ENCODE results near the gene SWAP70.
"Not testable (repeated sequence)": the region's sequence is repeated elsewhere in the genome, so short reads cannot be mapped to it uniquely, and the experiment has no call there.

Gene SWAP70

GRCh38 chr11:9693801-9694553 lies 30.1 kb downstream of the SWAP70 start:
- Histone ChIP-seq H3K36me3 (ENCODE audit: control insufficient read depth, insufficient read depth, low read length, severe bottlenecking) (peaks cover 37% of the 10 kb centered on the region), H3K4me3 (ENCODE audit: low read length) (no peak overlapping the region), H3K4me1 (ENCODE audit: control insufficient read depth, insufficient read depth, low read length) (peaks cover 15% of the 10 kb centered on the region), H3K9me3 (ENCODE audit: control insufficient read depth, low read length) (no peaks in the 10 kb centered on the region), H3K9ac (ENCODE audit: low read length) (no peak overlapping the region), H3K27me3 (replicated peaks; ENCODE audit: control insufficient read depth, insufficient read depth, low read length) (no peaks in the 10 kb centered on the region)
- DNase-seq (ENCODE audit: low read depth), result no peak

GRCh38 chr11:9695228-9695627 lies 31.4 kb downstream of the SWAP70 start:
- H3K36me3 ChIP-seq (ENCODE audit: control insufficient read depth, insufficient read depth, low read length, severe bottlenecking), result peaks cover 37% of the 10 kb centered on the region
- H3K27me3 ChIP-seq (replicated peaks; ENCODE audit: control insufficient read depth, insufficient read depth, low read length); H3K9me3 ChIP-seq (ENCODE audit: control insufficient read depth, low read length); DNase-seq (ENCODE audit: low read depth); H3K4me3 ChIP-seq (ENCODE audit: low read length); H3K4me1 ChIP-seq (ENCODE audit: control insufficient read depth, insufficient read depth, low read length); H3K9ac ChIP-seq (ENCODE audit: low read length): not testable (repeated sequence)

GRCh38 chr11:9697766-9698165 lies 33.9 kb downstream of the SWAP70 start:
- DNase-seq (ENCODE audit: low read depth), result no peak
- Histone ChIP-seq H3K4me3 (ENCODE audit: low read length) (no peak overlapping the region), H3K9me3 (ENCODE audit: control insufficient read depth, low read length) (no peaks in the 10 kb centered on the region), H3K4me1 (ENCODE audit: control insufficient read depth, insufficient read depth, low read length) (peaks cover 4% of the 10 kb centered on the region), H3K27me3 (replicated peaks; ENCODE audit: control insufficient read depth, insufficient read depth, low read length) (no peaks in the 10 kb centered on the region), H3K36me3 (ENCODE audit: control insufficient read depth, insufficient read depth, low read length, severe bottlenecking) (peaks cover 38% of the 10 kb centered on the region), H3K9ac (ENCODE audit: low read length) (no peak overlapping the region)

GRCh38 chr11:9700105-9700801 lies 36.4 kb downstream of the SWAP70 start:
- peaks cover 4% of the 10 kb centered on the region for H3K4me1 ChIP-seq (ENCODE audit: control insufficient read depth, insufficient read depth, low read length)
- H3K9me3 ChIP-seq (ENCODE audit: control insufficient read depth, low read length), result no peaks in the 10 kb centered on the region
- peaks cover 35% of the 10 kb centered on the region for H3K36me3 ChIP-seq (ENCODE audit: control insufficient read depth, insufficient read depth, low read length, severe bottlenecking)
- H3K4me3 ChIP-seq (ENCODE audit: low read length), result no peak overlapping the region
- H3K27me3 ChIP-seq (replicated peaks; ENCODE audit: control insufficient read depth, insufficient read depth, low read length), result no peaks in the 10 kb centered on the region
- DNase-seq (ENCODE audit: low read depth), result peak; percentile 25
- H3K9ac ChIP-seq (ENCODE audit: low read length), result no peak overlapping the region

GRCh38 chr11:9701799-9702198 lies 37.9 kb downstream of the SWAP70 start:
- Histone ChIP-seq H3K4me1 (ENCODE audit: control insufficient read depth, insufficient read depth, low read length) (peaks cover 4% of the 10 kb centered on the region), H3K9me3 (ENCODE audit: control insufficient read depth, low read length) (no peaks in the 10 kb centered on the region), H3K27me3 (replicated peaks; ENCODE audit: control insufficient read depth, insufficient read depth, low read length) (no peaks in the 10 kb centered on the region), H3K36me3 (ENCODE audit: control insufficient read depth, insufficient read depth, low read length, severe bottlenecking) (peaks cover 19% of the 10 kb centered on the region), H3K4me3 (ENCODE audit: low read length) (no peak overlapping the region), H3K9ac (ENCODE audit: low read length) (no peak overlapping the region)
- no peak for DNase-seq (ENCODE audit: low read depth)

DNA sequence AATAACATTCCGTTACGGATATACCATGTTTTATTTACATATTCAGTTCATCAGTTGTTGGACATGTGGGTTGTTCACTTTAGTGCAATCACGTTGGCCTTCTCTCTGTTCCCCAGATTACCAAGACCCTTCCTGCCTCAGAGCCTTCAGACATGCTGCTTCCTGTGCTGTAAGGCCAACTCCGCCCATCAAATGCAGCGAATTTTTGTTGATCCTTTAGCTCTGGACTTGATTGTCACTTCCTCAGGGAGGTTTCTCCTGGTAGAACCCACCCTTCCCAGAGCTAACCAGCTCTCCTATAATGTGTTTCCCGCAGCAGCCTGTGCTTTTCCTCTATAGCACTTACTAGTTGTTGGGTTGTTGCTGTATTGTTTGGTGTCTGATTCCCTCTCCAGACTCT lies 39.4 kb downstream of the SWAP70 start:
- peaks cover 11% of the 10 kb centered on the region for H3K36me3 ChIP-seq (ENCODE audit: control insufficient read depth, insufficient read depth, low read length, severe bottlenecking)
- H3K27me3 ChIP-seq (replicated peaks; ENCODE audit: control insufficient read depth, insufficient read depth, low read length), result no peaks in the 10 kb centered on the region
- H3K4me1 ChIP-seq (ENCODE audit: control insufficient read depth, insufficient read depth, low read length), result peaks cover 4% of the 10 kb centered on the region
- DNase-seq (ENCODE audit: low read depth), result no peak
- no peak overlapping the region for H3K9ac ChIP-seq (ENCODE audit: low read length)
- no peaks in the 10 kb centered on the region for H3K9me3 ChIP-seq (ENCODE audit: control insufficient read depth, low read length)
- H3K4me3 ChIP-seq (ENCODE audit: low read length), result no peak overlapping the region

GRCh38 chr11:9704037-9704436 lies 40.2 kb downstream of the SWAP70 start:
- peaks cover 11% of the 10 kb centered on the region for H3K36me3 ChIP-seq (ENCODE audit: control insufficient read depth, insufficient read depth, low read length, severe bottlenecking)
- no peak overlapping the region for H3K9ac ChIP-seq (ENCODE audit: low read length)
- H3K4me1 ChIP-seq (ENCODE audit: control insufficient read depth, insufficient read depth, low read length), result peaks cover 4% of the 10 kb centered on the region
- H3K9me3 ChIP-seq (ENCODE audit: control insufficient read depth, low read length), result no peaks in the 10 kb centered on the region
- no peak overlapping the region for H3K4me3 ChIP-seq (ENCODE audit: low read length)
- no peak for DNase-seq (ENCODE audit: low read depth)
- H3K27me3 ChIP-seq (replicated peaks; ENCODE audit: control insufficient read depth, insufficient read depth, low read length), result no peaks in the 10 kb centered on the region

DNA sequence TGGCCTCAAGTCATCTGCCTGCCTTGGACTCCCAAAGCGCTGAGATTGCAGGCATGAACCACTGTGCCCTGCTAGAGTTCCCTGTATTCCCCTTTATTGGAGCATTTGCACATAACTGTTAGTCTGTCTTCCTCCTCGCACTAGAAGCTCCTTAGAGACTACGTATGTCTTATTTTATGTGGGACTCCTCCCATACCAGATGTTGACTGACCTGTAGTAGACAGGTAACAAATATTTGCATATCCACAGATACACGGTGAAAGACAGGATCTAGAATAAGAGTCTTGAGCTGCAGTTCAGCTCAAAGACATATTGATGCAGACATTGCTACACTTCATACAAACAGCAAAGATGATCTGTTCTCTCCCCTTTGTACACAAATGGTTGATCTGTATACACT lies 40.7 kb downstream of the SWAP70 start:
- H3K27me3 ChIP-seq (replicated peaks; ENCODE audit: control insufficient read depth, insufficient read depth, low read length), result no peaks in the 10 kb centered on the region
- no peak for DNase-seq (ENCODE audit: low read depth)
- H3K4me3 ChIP-seq (ENCODE audit: low read length), result no peak overlapping the region
- peaks cover 4% of the 10 kb centered on the region for H3K4me1 ChIP-seq (ENCODE audit: control insufficient read depth, insufficient read depth, low read length)
- H3K9ac ChIP-seq (ENCODE audit: low read length), result no peak overlapping the region
- H3K36me3 ChIP-seq (ENCODE audit: control insufficient read depth, insufficient read depth, low read length, severe bottlenecking), result peaks cover 11% of the 10 kb centered on the region
- H3K9me3 ChIP-seq (ENCODE audit: control insufficient read depth, low read length), result no peaks in the 10 kb centered on the region

GRCh38 chr11:9705361-9705760 lies 41.5 kb downstream of the SWAP70 start:
- not testable (repeated sequence) for H3K9me3 ChIP-seq (ENCODE audit: control insufficient read depth, low read length); H3K4me1 ChIP-seq (ENCODE audit: control insufficient read depth, insufficient read depth, low read length); H3K9ac ChIP-seq (ENCODE audit: low read length); H3K27me3 ChIP-seq (replicated peaks; ENCODE audit: control insufficient read depth, insufficient read depth, low read length); H3K4me3 ChIP-seq (ENCODE audit: low read length); DNase-seq (ENCODE audit: low read depth)
- H3K36me3 ChIP-seq (ENCODE audit: control insufficient read depth, insufficient read depth, low read length, severe bottlenecking), result peaks cover 14% of the 10 kb centered on the region

DNA sequence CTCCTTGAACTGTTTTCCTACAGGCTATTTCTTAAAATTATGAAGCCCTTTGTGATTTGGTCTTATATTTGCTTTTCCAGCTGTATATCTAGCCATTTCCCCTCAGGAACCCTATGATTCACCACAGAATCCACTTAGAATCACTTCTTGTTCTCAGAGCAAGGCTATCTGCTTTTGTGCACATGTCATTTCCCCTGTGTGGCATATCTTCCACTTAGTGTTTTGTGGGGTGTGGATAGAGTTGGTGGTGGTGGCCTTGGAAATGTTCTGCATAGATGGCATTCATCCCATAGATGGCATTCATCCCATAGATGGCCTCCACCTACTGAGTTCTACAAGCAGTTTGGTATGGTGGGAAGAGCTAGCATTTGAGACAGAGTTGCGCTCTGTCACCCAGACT lies 44.7 kb downstream of the SWAP70 start:
- Histone ChIP-seq H3K9me3 (ENCODE audit: control insufficient read depth, low read length) (no peaks in the 10 kb centered on the region), H3K36me3 (ENCODE audit: control insufficient read depth, insufficient read depth, low read length, severe bottlenecking) (peaks cover 5% of the 10 kb centered on the region)
- no peak for DNase-seq (ENCODE audit: low read depth)

GRCh38 chr11:9710223-9710622 lies 46.3 kb downstream of the SWAP70 start:
- no peak overlapping the region for H3K9ac ChIP-seq (ENCODE audit: low read length)
- no peak for DNase-seq (ENCODE audit: low read depth)
- no peaks in the 10 kb centered on the region for H3K9me3 ChIP-seq (ENCODE audit: control insufficient read depth, low read length)
- H3K36me3 ChIP-seq (ENCODE audit: control insufficient read depth, insufficient read depth, low read length, severe bottlenecking), result peaks cover 17% of the 10 kb centered on the region
- H3K27me3 ChIP-seq (replicated peaks; ENCODE audit: control insufficient read depth, insufficient read depth, low read length), result no peaks in the 10 kb centered on the region
- H3K4me3 ChIP-seq (ENCODE audit: low read length), result no peak overlapping the region
- no peaks in the 10 kb centered on the region for H3K4me1 ChIP-seq (ENCODE audit: control insufficient read depth, insufficient read depth, low read length)

More for the DNA sequence above, 44.7 kb downstream of the SWAP70 start:
- Histone ChIP-seq H3K9ac (ENCODE audit: low read length) (no peak overlapping the region), H3K27me3 (replicated peaks; ENCODE audit: control insufficient read depth, insufficient read depth, low read length) (no peaks in the 10 kb centered on the region), H3K4me1 (ENCODE audit: control insufficient read depth, insufficient read depth, low read length) (no peaks in the 10 kb centered on the region), H3K4me3 (ENCODE audit: low read length) (no peak overlapping the region)

All from adipocyte (in vitro differentiated cells).